ENCODE data around the gene PTPRF.

Gene PTPRF

GRCh38 chr1:43588592-43588991 lies 57.9 kb downstream of the PTPRF start:
- H3K9me3 Mint-ChIP-seq, result no peaks in the 10 kb centered on the region
- ATAC-seq, result no peak
- H3K27me3 Mint-ChIP-seq, result no peaks in the 10 kb centered on the region
- no peak overlapping the region for H3K27ac Mint-ChIP-seq
- no peaks in the 10 kb centered on the region for H3K4me1 Mint-ChIP-seq
- no peak overlapping the region for H3K4me3 Mint-ChIP-seq
- no peak for DNase-seq

DNA sequence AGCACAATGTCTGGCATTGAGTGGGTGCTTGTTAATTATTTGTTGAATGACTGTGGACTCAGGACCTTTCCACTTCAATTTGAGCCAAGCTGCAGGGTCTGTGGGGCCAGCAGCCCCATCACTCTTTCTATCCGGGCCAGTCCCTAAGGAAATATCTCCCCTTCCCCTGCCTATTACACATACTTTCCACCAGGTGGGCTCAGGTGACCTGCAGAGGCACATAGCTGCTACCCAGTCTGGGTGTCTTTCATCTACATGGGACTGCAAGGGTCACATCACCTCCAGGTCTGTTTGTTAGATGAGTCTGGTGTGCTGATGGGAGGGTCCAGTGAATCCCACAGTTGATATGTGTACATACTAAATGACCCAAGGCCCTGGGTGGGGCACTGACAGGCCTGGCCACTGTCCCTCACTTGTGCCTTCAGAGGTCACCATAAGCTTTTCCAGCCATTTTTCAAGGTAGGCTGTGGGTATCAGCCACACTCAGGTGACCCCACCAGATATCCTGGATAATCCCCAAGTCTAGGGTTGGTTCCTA lies 59.8 kb downstream of the PTPRF start:
- no peaks in the 10 kb centered on the region for H3K27me3 Mint-ChIP-seq
- no peak overlapping the region for H3K27ac Mint-ChIP-seq
- DNase-seq (no peak), ATAC-seq (no peak)
- H3K4me3 Mint-ChIP-seq, result no peak overlapping the region
- H3K9me3 Mint-ChIP-seq, result no peaks in the 10 kb centered on the region
- H3K4me1 Mint-ChIP-seq, result no peaks in the 10 kb centered on the region

- no peak overlapping the region for H3K27ac Mint-ChIP-seq
These were observed 60.5 kb downstream of the PTPRF start for GRCh38 chr1:43591181-43591580.

DNA sequence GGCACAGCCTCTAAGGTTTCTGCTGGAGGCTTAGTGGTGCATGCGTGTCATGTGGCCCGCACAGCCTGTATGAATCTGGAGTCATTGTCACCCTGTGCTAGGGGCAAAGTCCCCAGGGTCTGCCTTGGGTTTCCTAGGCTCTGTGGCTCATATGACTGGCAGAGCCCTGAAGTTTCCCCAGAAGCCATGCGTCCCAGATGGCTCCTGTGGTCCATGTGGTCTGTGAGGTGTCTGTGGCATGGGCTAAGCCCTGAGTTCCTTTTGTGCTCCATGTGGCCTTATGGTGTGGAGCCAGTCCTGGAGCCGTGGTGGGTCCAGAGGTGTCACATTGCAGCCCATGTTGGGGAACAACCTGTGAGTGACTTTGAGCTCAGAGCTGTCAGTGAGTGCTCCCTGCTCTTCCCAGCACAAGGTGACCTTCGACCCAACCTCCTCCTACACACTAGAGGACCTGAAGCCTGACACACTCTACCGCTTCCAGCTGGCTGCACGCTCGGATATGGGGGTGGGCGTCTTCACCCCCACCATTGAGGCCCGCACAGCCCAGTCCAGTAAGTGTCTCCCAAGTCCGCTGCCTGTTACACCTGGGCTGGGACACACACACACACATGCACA lies 61.5 kb downstream of the PTPRF start:
- Mint-ChIP-seq H3K4me1 (no peaks in the 10 kb centered on the region), H3K27ac (no peak overlapping the region), H3K9me3 (no peaks in the 10 kb centered on the region), H3K27me3 (no peaks in the 10 kb centered on the region), H3K4me3 (no peak overlapping the region)
- DNase-seq (no peak), ATAC-seq (no peak)

More at GRCh38 chr1:43591181-43591580, 60.5 kb downstream of the PTPRF start:
- ATAC-seq, result peak; percentile 13
- H3K27me3 Mint-ChIP-seq, result no peaks in the 10 kb centered on the region
- no peak overlapping the region for H3K4me3 Mint-ChIP-seq
- H3K9me3 Mint-ChIP-seq, result no peaks in the 10 kb centered on the region
- no peak for DNase-seq
- no peaks in the 10 kb centered on the region for H3K4me1 Mint-ChIP-seq

GRCh38 chr1:43592974-43593683 lies 62.4 kb downstream of the PTPRF start:
- Mint-ChIP-seq H3K9me3 (no peaks in the 10 kb centered on the region), H3K27ac (no peak overlapping the region), H3K27me3 (no peaks in the 10 kb centered on the region), H3K4me3 (no peak overlapping the region), H3K4me1 (no peaks in the 10 kb centered on the region)
- ATAC-seq, result no peak
- no peak for DNase-seq

GRCh38 chr1:43596579-43596978 lies 65.9 kb downstream of the PTPRF start:
- H3K4me3 Mint-ChIP-seq, result no peak overlapping the region
- no peak overlapping the region for H3K27ac Mint-ChIP-seq
- DNase-seq (no peak), ATAC-seq (peak; percentile 6)
- no peaks in the 10 kb centered on the region for H3K4me1 Mint-ChIP-seq
- H3K9me3 Mint-ChIP-seq, result no peaks in the 10 kb centered on the region
- no peaks in the 10 kb centered on the region for H3K27me3 Mint-ChIP-seq

DNA sequence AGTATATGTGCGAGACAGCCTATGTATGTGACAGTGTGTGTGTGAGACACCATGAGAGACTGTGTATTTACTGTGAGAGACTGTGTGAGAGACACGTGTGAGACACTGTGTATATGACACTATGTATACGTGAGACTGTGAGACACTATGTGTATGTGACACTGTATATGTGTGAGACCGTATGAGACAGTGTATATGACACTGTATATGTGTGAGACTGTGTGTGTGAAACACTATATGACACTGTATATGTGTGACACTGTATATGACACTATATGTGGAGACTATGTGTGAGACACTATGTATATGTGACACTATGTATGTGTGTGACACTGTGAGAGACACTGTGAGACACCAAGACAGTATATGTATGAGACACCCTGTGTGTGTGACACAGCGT lies 66.3 kb downstream of the PTPRF start:
- ATAC-seq, result peak; percentile 21

DNA sequence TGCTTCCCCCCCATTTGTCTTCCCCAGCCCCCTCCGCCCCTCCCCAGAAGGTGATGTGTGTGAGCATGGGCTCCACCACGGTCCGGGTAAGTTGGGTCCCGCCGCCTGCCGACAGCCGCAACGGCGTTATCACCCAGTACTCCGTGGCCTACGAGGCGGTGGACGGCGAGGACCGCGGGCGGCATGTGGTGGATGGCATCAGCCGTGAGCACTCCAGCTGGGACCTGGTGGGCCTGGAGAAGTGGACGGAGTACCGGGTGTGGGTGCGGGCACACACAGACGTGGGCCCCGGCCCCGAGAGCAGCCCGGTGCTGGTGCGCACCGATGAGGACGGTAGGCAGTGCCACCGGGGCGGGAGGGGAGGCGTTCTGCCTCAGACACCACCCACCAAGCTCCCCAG lies 67.0 kb downstream of the PTPRF start:
- DNase-seq (no peak), ATAC-seq (peak; percentile 19)
- no peaks in the 10 kb centered on the region for H3K4me1 Mint-ChIP-seq
- no peak overlapping the region for H3K4me3 Mint-ChIP-seq
- no peak overlapping the region for H3K27ac Mint-ChIP-seq
- H3K9me3 Mint-ChIP-seq, result no peaks in the 10 kb centered on the region
- no peaks in the 10 kb centered on the region for H3K27me3 Mint-ChIP-seq

More for the DNA sequence above, 66.3 kb downstream of the PTPRF start:
- Mint-ChIP-seq H3K4me3 (no peak overlapping the region), H3K27ac (no peak overlapping the region), H3K9me3 (no peaks in the 10 kb centered on the region), H3K4me1 (no peaks in the 10 kb centered on the region), H3K27me3 (no peaks in the 10 kb centered on the region)
- DNase-seq, result no peak

GRCh38 chr1:43598622-43599021 lies 67.9 kb downstream of the PTPRF start:
- H3K9me3 Mint-ChIP-seq, result no peaks in the 10 kb centered on the region
- H3K4me1 Mint-ChIP-seq, result no peaks in the 10 kb centered on the region
- no peaks in the 10 kb centered on the region for H3K27me3 Mint-ChIP-seq
- no peak overlapping the region for H3K27ac Mint-ChIP-seq
- DNase-seq (no peak), ATAC-seq (no peak)
- no peak overlapping the region for H3K4me3 Mint-ChIP-seq

- H3K9me3 Mint-ChIP-seq, result no peaks in the 10 kb centered on the region
- no peak overlapping the region for H3K27ac Mint-ChIP-seq
- no peaks in the 10 kb centered on the region for H3K4me1 Mint-ChIP-seq
- DNase-seq (no peak), ATAC-seq (no peak)
- no peak overlapping the region for H3K4me3 Mint-ChIP-seq
- no peaks in the 10 kb centered on the region for H3K27me3 Mint-ChIP-seq
These were observed 69.6 kb downstream of the PTPRF start for GRCh38 chr1:43600033-43601020.

GRCh38 chr1:43602990-43603389 lies 72.3 kb downstream of the PTPRF start:
- no peaks in the 10 kb centered on the region for H3K9me3 Mint-ChIP-seq

DNA sequence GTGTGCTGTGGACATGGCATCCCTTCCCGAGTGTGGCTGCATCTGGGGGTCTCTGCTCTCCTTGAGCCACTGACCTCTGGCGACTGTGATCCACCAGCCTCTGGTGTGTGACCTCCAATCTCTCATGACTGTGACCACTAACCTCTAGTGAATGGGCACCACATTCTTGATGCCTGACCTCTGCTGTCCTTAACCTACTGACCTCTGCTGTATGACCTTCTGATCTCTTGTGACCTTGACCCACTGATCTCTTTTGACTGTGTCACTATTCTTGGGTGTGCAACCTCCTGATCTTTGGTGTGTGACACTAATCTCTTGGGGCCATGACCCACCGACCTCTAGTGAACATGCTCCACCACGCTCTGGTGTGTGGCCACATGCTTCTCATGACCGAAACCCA lies 73.5 kb downstream of the PTPRF start:
- Mint-ChIP-seq H3K4me3 (no peak overlapping the region), H3K9me3 (no peaks in the 10 kb centered on the region), H3K4me1 (no peaks in the 10 kb centered on the region), H3K27ac (no peak overlapping the region), H3K27me3 (no peaks in the 10 kb centered on the region)
- ATAC-seq, result no peak
- DNase-seq, result no peak

More at GRCh38 chr1:43602990-43603389, 72.3 kb downstream of the PTPRF start:
- no peak overlapping the region for H3K27ac Mint-ChIP-seq
- H3K4me1 Mint-ChIP-seq, result no peaks in the 10 kb centered on the region
- H3K27me3 Mint-ChIP-seq, result no peaks in the 10 kb centered on the region
- ATAC-seq (no peak), DNase-seq (no peak)
- H3K4me3 Mint-ChIP-seq, result no peak overlapping the region

DNA sequence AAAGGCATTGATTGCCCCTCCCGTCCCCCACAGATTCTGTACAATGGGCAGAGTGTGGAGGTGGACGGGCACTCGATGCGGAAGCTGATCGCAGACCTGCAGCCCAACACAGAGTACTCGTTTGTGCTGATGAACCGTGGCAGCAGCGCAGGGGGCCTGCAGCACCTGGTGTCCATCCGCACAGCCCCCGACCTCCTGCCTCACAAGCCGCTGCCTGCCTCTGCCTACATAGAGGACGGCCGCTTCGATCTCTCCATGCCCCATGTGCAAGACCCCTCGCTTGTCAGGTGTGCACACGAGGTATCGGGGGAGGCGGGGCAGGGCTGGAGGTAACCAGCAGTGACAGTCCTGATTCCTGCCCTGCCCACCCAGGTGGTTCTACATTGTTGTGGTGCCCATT lies 74.5 kb downstream of the PTPRF start:
- no peak for ATAC-seq

DNA sequence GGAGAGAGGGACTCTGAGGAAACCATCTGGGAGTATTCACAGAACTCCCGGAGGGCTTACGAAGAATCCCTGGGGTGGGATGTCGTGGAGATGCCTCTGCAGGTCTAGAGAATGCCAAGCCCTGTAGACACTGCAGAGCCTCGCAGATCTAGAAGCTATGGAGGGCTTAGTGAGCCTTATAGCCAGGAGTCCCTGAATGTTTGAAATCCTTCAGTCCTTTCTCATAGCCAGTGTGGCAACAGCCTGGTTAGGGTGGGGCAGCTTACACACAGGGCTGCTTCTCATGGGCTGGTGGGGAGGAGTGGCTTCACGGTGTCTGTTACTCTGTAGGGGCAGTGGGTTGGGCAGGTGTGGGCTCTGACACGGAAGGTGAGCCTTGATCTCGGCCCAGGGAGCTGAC lies 75.1 kb downstream of the PTPRF start:
- Mint-ChIP-seq H3K27me3 (no peaks in the 10 kb centered on the region), H3K4me3 (no peak overlapping the region), H3K9me3 (no peaks in the 10 kb centered on the region), H3K27ac (no peak overlapping the region), H3K4me1 (no peaks in the 10 kb centered on the region)
- DNase-seq, result no peak
- no peak for ATAC-seq

More for the DNA sequence above, 74.5 kb downstream of the PTPRF start:
- Mint-ChIP-seq H3K4me3 (no peak overlapping the region), H3K27ac (no peak overlapping the region), H3K27me3 (no peaks in the 10 kb centered on the region), H3K4me1 (no peaks in the 10 kb centered on the region), H3K9me3 (no peaks in the 10 kb centered on the region)
- DNase-seq, result no peak

DNA sequence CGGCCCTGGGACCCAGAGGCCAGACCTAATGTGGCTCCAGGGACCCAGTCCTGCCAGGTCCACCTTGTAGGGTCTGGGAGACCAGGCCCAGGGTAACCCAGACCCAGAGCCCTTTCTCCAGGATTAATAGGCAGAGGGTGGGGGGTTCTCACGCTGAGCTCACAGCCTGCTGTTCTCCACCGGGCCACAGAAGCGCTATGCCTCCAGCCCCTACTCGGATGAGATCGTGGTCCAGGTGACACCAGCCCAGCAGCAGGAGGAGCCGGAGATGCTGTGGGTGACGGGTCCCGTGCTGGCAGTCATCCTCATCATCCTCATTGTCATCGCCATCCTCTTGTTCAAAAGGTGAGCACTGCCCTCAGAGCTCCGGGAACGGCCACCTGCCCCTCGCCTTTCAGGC lies 75.9 kb downstream of the PTPRF start:
- no peak overlapping the region for H3K27ac Mint-ChIP-seq
- H3K9me3 Mint-ChIP-seq, result no peaks in the 10 kb centered on the region
- H3K4me1 Mint-ChIP-seq, result no peaks in the 10 kb centered on the region
- no peak overlapping the region for H3K4me3 Mint-ChIP-seq
- DNase-seq, result no peak
- peaks cover 8% of the 10 kb centered on the region for H3K27me3 Mint-ChIP-seq
- ATAC-seq, result no peak
